Measurements from ENCODE around the gene SLC25A30. TPM values are rescaled to one million over a fixed set of nuclear protein-coding genes. Genes with fewer than 3 reads are reported as not detected.
"Not testable (repeated sequence)": the region's sequence is repeated elsewhere in the genome, so short reads cannot be mapped to it uniquely, and the experiment has no call there.

Gene SLC25A30
- polyA plus RNA-seq, 1 donor = 33.9 TPM

GRCh38 chr13:45433381-45433790 is 15.2 kb upstream of the SLC25A30 start:
- DNase-seq = no peak

- no peak for DNase-seq
These were observed 14.7 kb upstream of the SLC25A30 start for GRCh38 chr13:45432737-45433380.

GRCh38 chr13:45426056-45426841 is 8.1 kb upstream of the SLC25A30 start:
- DNase-seq = not testable (repeated sequence)

- DNase-seq = no peak
These were observed 4.6 kb upstream of the SLC25A30 start for GRCh38 chr13:45422731-45423292.

- DNase-seq = no peak
These were observed 1.8 kb upstream of the SLC25A30 start for GRCh38 chr13:45419945-45420344.

- not testable (repeated sequence) for DNase-seq
These were observed 1.2 kb upstream of the SLC25A30 start for GRCh38 chr13:45419389-45419788.

GRCh38 chr13:45416516-45417128 is 1.6 kb downstream of the SLC25A30 start:
- no peak for DNase-seq

- DNase-seq = no peak
These were observed 3.1 kb downstream of the SLC25A30 start for GRCh38 chr13:45415112-45415511.

- DNase-seq = no peak
These were observed 4.3 kb downstream of the SLC25A30 start for GRCh38 chr13:45413826-45414307.

GRCh38 chr13:45412274-45413049 is 5.7 kb downstream of the SLC25A30 start:
- no peak for DNase-seq

- no peak for DNase-seq
These were observed 6.5 kb downstream of the SLC25A30 start for GRCh38 chr13:45411631-45412030.

- DNase-seq = no peak
These were observed 7.0 kb downstream of the SLC25A30 start for GRCh38 chr13:45411221-45411620.

GRCh38 chr13:45410466-45410865 is 7.7 kb downstream of the SLC25A30 start:
- DNase-seq = no peak

- DNase-seq = no peak
These were observed 8.2 kb downstream of the SLC25A30 start for GRCh38 chr13:45410001-45410400.

- DNase-seq = no peak
These were observed 11.8 kb downstream of the SLC25A30 start for GRCh38 chr13:45406421-45406820.

- no peak for DNase-seq
These were observed 15.1 kb downstream of the SLC25A30 start for GRCh38 chr13:45403081-45403480.

- peak; percentile 29 for DNase-seq
These were observed 15.5 kb downstream of the SLC25A30 start for GRCh38 chr13:45402641-45403040.

- no peak for DNase-seq
These were observed 16.9 kb downstream of the SLC25A30 start for GRCh38 chr13:45401314-45401713.

GRCh38 chr13:45398877-45399276 is 19.3 kb downstream of the SLC25A30 start:
- no peak for DNase-seq

- DNase-seq = no peak
These were observed 21.6 kb downstream of the SLC25A30 start for GRCh38 chr13:45396533-45397095.

- DNase-seq = peak; percentile 60
These were observed 24.1 kb downstream of the SLC25A30 start for GRCh38 chr13:45393941-45394570.

All from left kidney (tissue), 2 donors.